ENCODE results near the gene MSRB2.

MSRB2 gene

DNA sequence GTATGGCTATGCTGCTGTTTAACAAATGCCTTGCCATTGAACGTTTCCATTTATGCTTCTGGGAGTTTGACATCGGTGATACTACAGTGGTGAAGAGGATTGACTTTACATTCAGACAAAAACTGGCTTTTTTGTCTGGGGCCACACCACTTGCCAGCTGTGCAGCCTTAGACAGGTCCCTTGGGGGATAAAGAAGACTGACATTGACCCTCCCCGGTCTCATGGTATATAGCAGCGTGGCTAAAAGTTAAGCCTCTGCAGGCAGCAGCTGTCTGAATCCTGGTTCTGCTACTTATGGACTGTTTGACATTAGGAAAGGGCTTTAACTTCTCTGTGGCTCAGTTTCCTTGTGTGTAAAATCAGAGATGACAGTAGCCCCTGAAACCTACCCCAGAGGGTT, 54.7 kb downstream of the MSRB2 start:
- no peaks in the 10 kb centered on the region for H3K9me2 ChIP-seq (replicated peaks; ENCODE audit: insufficient read depth, low read length)
- no peaks in the 10 kb centered on the region for H3F3A ChIP-seq (ENCODE audit: insufficient read depth, low read length)
- H3K79me2 ChIP-seq (ENCODE audit: low read length): no peaks in the 10 kb centered on the region
- H3K4me2 ChIP-seq (ENCODE audit: low read depth, low read length): no peak overlapping the region
- H3K36me3 ChIP-seq (replicated peaks; ENCODE audit: insufficient read depth, low read length): no peaks in the 10 kb centered on the region
- H3K9ac ChIP-seq (ENCODE audit: low read length): no peak overlapping the region
- H3K4me1 ChIP-seq (ENCODE audit: low read length): no peaks in the 10 kb centered on the region
- TF ChIP-seq EZH2 (optimal IDR thresholded peaks at IDR 0.05; ENCODE audit: low read depth, low read length): no peak
- no peak for TF ChIP-seq CTCF (IDR thresholded peaks at IDR 0.05; ENCODE audit: low read length)
- TF ChIP-seq EZH2phosphoT487 (IDR thresholded peaks at IDR 0.05; ENCODE audit: low read length): no peak
- H3K9me3 ChIP-seq (replicated peaks; ENCODE audit: insufficient read depth, low read length): no peaks in the 10 kb centered on the region
- H2AFZ ChIP-seq (ENCODE audit: low read length): no peak overlapping the region
- no peak overlapping the region for H3K27ac ChIP-seq (ENCODE audit: low read length)
- DNase-seq: no peak
- no peak overlapping the region for H3K4me3 ChIP-seq (ENCODE audit: low read length)
- H3K27me3 ChIP-seq (replicated peaks; ENCODE audit: insufficient read depth, low read length): no peaks in the 10 kb centered on the region
- no peaks in the 10 kb centered on the region for H4K20me1 ChIP-seq (ENCODE audit: insufficient read depth, low read length)

- Histone ChIP-seq H3K9ac (ENCODE audit: low read length) (no peak overlapping the region), H2AFZ (ENCODE audit: low read length) (no peak overlapping the region), H3K9me3 (replicated peaks; ENCODE audit: insufficient read depth, low read length) (no peaks in the 10 kb centered on the region), H3K4me3 (ENCODE audit: low read length) (no peak overlapping the region), H4K20me1 (ENCODE audit: insufficient read depth, low read length) (no peaks in the 10 kb centered on the region), H3K27me3 (replicated peaks; ENCODE audit: insufficient read depth, low read length) (no peaks in the 10 kb centered on the region), H3K36me3 (replicated peaks; ENCODE audit: insufficient read depth, low read length) (no peaks in the 10 kb centered on the region), H3K9me2 (replicated peaks; ENCODE audit: insufficient read depth, low read length) (no peaks in the 10 kb centered on the region), H3K4me1 (ENCODE audit: low read length) (no peaks in the 10 kb centered on the region), H3K27ac (ENCODE audit: low read length) (no peak overlapping the region), H3K79me2 (ENCODE audit: low read length) (no peaks in the 10 kb centered on the region), H3F3A (ENCODE audit: insufficient read depth, low read length) (no peaks in the 10 kb centered on the region), H3K4me2 (ENCODE audit: low read depth, low read length) (no peak overlapping the region)
- DNase-seq: no peak
- TF ChIP-seq EZH2phosphoT487 (IDR thresholded peaks at IDR 0.05; ENCODE audit: low read length) (no peak), CTCF (IDR thresholded peaks at IDR 0.05; ENCODE audit: low read length) (no peak), EZH2 (optimal IDR thresholded peaks at IDR 0.05; ENCODE audit: low read depth, low read length) (no peak)
Measured at GRCh38 chr10:23150610-23151009, 55.2 kb downstream of the MSRB2 start.

GRCh38 chr10:23151071-23151470, 55.7 kb downstream of the MSRB2 start:
- Histone ChIP-seq H3K27ac (ENCODE audit: low read length) (no peak overlapping the region), H3K9me2 (replicated peaks; ENCODE audit: insufficient read depth, low read length) (no peaks in the 10 kb centered on the region), H3K79me2 (ENCODE audit: low read length) (no peaks in the 10 kb centered on the region), H3K4me2 (ENCODE audit: low read depth, low read length) (no peak overlapping the region), H3K9me3 (replicated peaks; ENCODE audit: insufficient read depth, low read length) (no peaks in the 10 kb centered on the region), H3K9ac (ENCODE audit: low read length) (no peak overlapping the region), H2AFZ (ENCODE audit: low read length) (no peak overlapping the region), H3K27me3 (replicated peaks; ENCODE audit: insufficient read depth, low read length) (no peaks in the 10 kb centered on the region), H4K20me1 (ENCODE audit: insufficient read depth, low read length) (no peaks in the 10 kb centered on the region), H3K4me3 (ENCODE audit: low read length) (no peak overlapping the region), H3K4me1 (ENCODE audit: low read length) (no peaks in the 10 kb centered on the region), H3F3A (ENCODE audit: insufficient read depth, low read length) (no peaks in the 10 kb centered on the region), H3K36me3 (replicated peaks; ENCODE audit: insufficient read depth, low read length) (no peaks in the 10 kb centered on the region)
- no peak for DNase-seq
- TF ChIP-seq CTCF (IDR thresholded peaks at IDR 0.05; ENCODE audit: low read length): no peak
- TF ChIP-seq EZH2 (optimal IDR thresholded peaks at IDR 0.05; ENCODE audit: low read depth, low read length): no peak
- TF ChIP-seq EZH2phosphoT487 (IDR thresholded peaks at IDR 0.05; ENCODE audit: low read length): no peak

All from MM.1S (cell line).